NCI-H510A treated with DMSO at 0.1 percent for 48 hours (cell line): ENCODE data around the gene FNDC3A.

ENCODE experiments used
- DNase-seq: peaks from one replicate; lab custom pipeline; 2025; lab: John Stamatoyannopoulos, UW

Gene FNDC3A

GRCh38 chr13:49220036-49220855 lies 244.5 kb downstream of the FNDC3A start, which contains the start of gene MLNR:
Gene MLNR, plus strand, starts transcription at chr13:49220338. Its CDS starts 0 bp downstream, at chr13:49220338.
- DNase-seq: peak; percentile 15

- no peak for DNase-seq
Observed at GRCh38 chr13:49220856-49221589, 245.3 kb downstream of the FNDC3A start.

GRCh38 chr13:49221590-49221965 lies 245.9 kb downstream of the FNDC3A start:
- DNase-seq: no peak

GRCh38 chr13:49225223-49226042 lies 249.7 kb downstream of the FNDC3A start:
- DNase-seq: no peak

GRCh38 chr13:49226613-49227012 lies 250.9 kb downstream of the FNDC3A start:
- DNase-seq: no peak

GRCh38 chr13:49234741-49235140 lies 259.0 kb downstream of the FNDC3A start:
- no peak for DNase-seq

- DNase-seq: no peak
Observed at GRCh38 chr13:49235856-49236431, 260.2 kb downstream of the FNDC3A start.

- no peak for DNase-seq
Observed at GRCh38 chr13:49238621-49239020, 262.9 kb downstream of the FNDC3A start.

- DNase-seq: no peak
Observed at GRCh38 chr13:49240017-49240416, 264.3 kb downstream of the FNDC3A start.

- no peak for DNase-seq
Observed at GRCh38 chr13:49241296-49241695, 265.6 kb downstream of the FNDC3A start.

GRCh38 chr13:49245101-49245500 lies 269.4 kb downstream of the FNDC3A start:
- DNase-seq: no peak

GRCh38 chr13:49246850-49247642 lies 271.3 kb downstream of the FNDC3A start:
- DNase-seq: peak; percentile 14

GRCh38 chr13:49247643-49248621 lies 272.2 kb downstream of the FNDC3A start, which contains the start of gene CDADC1:
Gene CDADC1, plus strand, starts transcription at chr13:49247925. Its CDS starts 113 bp downstream, at chr13:49248038.
- peak; percentile 75 for DNase-seq

GRCh38 chr13:49248622-49249002 lies 272.9 kb downstream of the FNDC3A start:
- DNase-seq: no peak

GRCh38 chr13:49251326-49251725 lies 275.6 kb downstream of the FNDC3A start:
- no peak for DNase-seq

GRCh38 chr13:49253310-49253709 lies 277.6 kb downstream of the FNDC3A start:
- no peak for DNase-seq

- DNase-seq: no peak
Observed at GRCh38 chr13:49254007-49254406, 278.3 kb downstream of the FNDC3A start.

GRCh38 chr13:49256841-49257240 lies 281.1 kb downstream of the FNDC3A start:
- DNase-seq: no peak

- no peak for DNase-seq
Observed at GRCh38 chr13:49258089-49258796, 282.5 kb downstream of the FNDC3A start.
